Measurements from ENCODE around the gene CCDC116.

The CCDC116 gene

DNA sequence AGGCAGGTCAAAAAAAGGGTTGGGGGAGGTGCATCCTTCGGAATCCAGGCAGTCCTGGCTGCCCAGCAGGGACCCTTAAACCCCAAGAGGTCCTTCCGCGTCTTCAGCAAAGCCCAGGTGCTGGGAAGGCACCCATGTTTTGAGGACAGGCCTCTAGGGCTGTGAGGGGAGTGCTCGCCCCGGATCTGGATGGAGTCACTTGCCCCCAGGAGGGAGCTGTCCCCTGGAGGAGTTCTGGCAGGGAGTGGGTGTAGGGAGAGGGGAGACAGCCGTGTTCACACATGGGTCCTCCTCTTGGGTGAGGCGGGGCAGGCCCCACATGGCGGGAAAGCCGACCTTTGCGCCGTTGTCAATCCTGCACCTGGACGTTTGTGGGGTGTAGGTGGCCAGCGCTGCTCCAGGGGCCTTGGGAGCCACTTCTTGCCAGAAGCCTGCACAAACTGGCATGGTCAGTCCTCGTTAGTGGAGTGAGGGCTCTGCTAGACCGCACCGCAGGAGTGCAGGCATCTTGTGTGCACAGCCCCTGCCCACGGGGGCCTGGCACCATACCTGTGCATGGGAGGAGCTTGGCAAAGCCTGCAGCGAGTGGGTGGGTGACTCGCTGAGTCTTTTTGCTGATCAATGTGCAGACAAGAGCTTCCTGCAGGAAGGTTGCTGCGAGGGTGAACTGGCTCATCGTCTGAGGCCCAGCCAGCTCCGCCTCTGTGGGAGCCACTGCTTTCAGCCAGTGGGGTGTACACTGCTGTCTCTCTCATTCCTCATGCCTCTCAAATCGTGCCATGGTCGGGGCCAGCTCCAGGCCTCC, 49.2 kb downstream of the CCDC116 start:
- no peak for DNase-seq (ENCODE audit: low read depth)

GRCh38 chr22:21682385-21683175, 50.0 kb downstream of the CCDC116 start:
- no peak for DNase-seq (ENCODE audit: low read depth)

DNA sequence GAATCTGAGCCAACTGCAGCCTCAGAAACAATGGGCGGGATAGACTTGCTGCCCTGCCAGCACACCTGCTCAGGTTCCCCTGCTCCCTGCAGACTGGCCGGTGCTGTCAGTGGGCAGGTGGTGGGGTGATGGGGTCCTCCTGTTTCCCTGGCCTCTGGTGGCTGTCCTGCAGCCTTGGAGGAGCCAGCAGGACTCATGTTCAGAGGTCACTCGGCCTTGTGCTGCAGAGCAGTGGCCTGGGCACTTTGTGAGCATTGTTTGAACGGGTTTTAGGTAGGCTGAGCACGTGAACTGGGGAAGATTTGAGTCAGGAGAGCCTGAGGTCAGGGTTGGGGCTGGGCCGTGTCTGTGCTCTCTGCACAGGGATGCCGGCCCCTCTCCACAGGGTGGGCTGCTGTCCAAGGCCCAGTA, 50.8 kb downstream of the CCDC116 start:
- no peak for DNase-seq (ENCODE audit: low read depth)

DNA sequence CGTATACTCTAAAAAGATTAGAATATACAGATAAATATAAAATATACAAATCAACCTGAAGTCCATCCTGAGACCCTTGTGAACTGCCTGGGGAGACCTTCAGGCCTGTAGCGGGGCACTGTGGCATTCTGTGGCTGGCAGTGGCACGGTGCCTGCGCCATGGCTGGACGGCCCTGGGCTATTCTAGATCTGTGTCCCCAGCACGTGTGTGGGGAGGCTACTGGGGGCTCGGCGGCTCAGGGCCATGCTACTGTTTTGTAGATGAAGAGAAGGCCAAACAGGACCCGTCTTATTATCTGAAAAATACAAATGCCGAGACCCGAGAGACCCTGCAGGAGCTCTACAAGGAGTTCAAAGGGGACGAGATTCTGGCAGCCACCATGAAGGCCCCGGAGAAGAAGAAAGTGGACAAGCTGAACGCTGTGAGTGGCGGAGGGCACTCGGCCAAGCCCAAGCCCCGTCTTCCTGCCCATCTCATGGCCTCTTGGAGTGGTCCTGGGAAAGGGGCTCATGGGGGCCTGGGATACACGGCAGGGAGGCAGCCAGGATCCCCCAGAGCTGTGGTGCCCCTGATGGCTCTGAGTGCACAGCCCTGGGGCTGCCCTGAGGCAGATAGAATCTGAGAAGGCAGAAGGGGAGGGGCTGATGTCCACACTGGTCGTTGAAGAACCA, 52.1 kb downstream of the CCDC116 start:
- DNase-seq (ENCODE audit: low read depth), result no peak

DNA sequence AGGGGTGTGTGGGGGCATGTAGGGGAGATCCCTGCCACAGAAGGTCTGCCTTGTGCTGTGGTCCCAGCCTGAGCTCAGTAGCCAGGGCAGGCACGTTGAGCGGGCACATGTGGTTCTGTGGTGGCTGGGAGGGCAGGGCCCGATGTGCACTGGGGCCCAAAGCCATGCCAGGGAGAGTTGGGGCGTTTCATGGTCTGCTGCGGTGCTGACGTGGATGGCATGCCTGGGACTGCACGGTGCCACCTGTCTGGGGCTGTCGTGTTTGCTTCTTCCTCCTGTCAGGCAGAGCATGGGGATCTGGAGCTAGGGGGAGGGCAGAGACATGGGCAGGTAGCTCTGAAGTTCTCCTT, 52.6 kb downstream of the CCDC116 start:
- no peak for DNase-seq (ENCODE audit: low read depth)

GRCh38 chr22:21686193-21686608, 53.6 kb downstream of the CCDC116 start:
- no peak for DNase-seq (ENCODE audit: low read depth)
